Esophagus muscularis mucosa (tissue), 4 donors: Measurements from ENCODE around the gene PSTK. TPM values are rescaled to one million over a fixed set of nuclear protein-coding genes. Genes with fewer than 3 reads are reported as not detected.
A peak's percentile ranks its signal among the peaks of the same experiment; 100 is the strongest.

ENCODE experiments used
- DNase-seq: peaks from one replicate; pipeline ENCODE4 v3.0.0-alpha.2; 2017; ENCODE audit errors: extremely low spot score
- H3K27ac ChIP-seq, 4 donors: fragments of 200-600 bp; sonication (generic); replicated peaks in 1 of 4; 1 replicate in 3 of 4; 2 replicates in 1 of 4; pipeline ENCODE4 v1.5.1; 2016 to 2019; ENCODE audit warnings: mild to moderate bottlenecking in 1 of 4
- H3K27me3 ChIP-seq, 4 donors: fragments of 200-600 bp; sonication (generic); one replicate each; pipeline versions ENCODE4 v1.5.1 to v1.6.0; 2016 to 2019
- H3K36me3 ChIP-seq, 4 donors: fragments of 200-600 bp; sonication (generic); one replicate each; pipeline ENCODE4 v1.5.1; 2016 to 2019
- H3K4me1 ChIP-seq, 4 donors: fragments of 200-600 bp; sonication (generic); one replicate each; pipeline ENCODE4 v1.5.1; 2016 to 2019
- H3K4me3 ChIP-seq, 4 donors: fragments of 200-600 bp; sonication (generic); 1 replicate in 2 of 4; 2 replicates in 2 of 4; pipeline ENCODE4 v1.5.1; 2016 to 2019; ENCODE audit warnings: mild to moderate bottlenecking in 4 of 4, moderate library complexity in 1 of 4
- H3K9me3 ChIP-seq, 4 donors: fragments of 200-600 bp; sonication (generic); 1 replicate in 3 of 4; 2 replicates in 1 of 4; pipeline ENCODE4 v1.5.1; 2016 to 2019
- EP300 ChIP-seq: sonication (generic); formaldehyde crosslinking; IDR thresholded peaks from one replicate; pipeline ENCODE4 v1.6.1; 2017; ENCODE audit warnings: antibody characterized with exemption
- POLR2A ChIP-seq: fragments of 450-650 bp; IDR thresholded peaks from one replicate; pipeline ENCODE4 v1.6.1; 2017; ENCODE audit warnings: antibody characterized with exemption, moderate library complexity, mild to moderate bottlenecking, low read depth
- POLR2AphosphoS5 ChIP-seq, 2 donors: sonication (generic); formaldehyde crosslinking; IDR thresholded peaks; one replicate each; pipeline ENCODE4 v1.6.1; 2017; ENCODE audit warnings: antibody characterized with exemption in 2 of 2
- WGBS: methylation state at CpG from one replicate; pipeline ENCODE4 v1.1.5; 2018; 5-methylcytosine and 5-hydroxymethylcytosine counted together
- intact Hi-C: fragments of 100-400 bp; cut with DNase I; formaldehyde crosslinking; loops from one replicate; pipeline ENCODE4 v1.15.1; 2023
- total RNA-seq, 4 donors: library from RNA; depleted of rRNA; stranded (reverse); fragments of >200 nt; gene quantifications; one replicate each; pipeline versions ENCODE4 v1.1.0 to v1.2.1, GENCODE V29; 2016
- TF ChIP-seq, protein P1 (sequence below), 3 experiments: fragments of 200-600 bp in 2 of 3; fragments of 450-650 bp in 1 of 3; sonication (generic) in 2 of 3; IDR thresholded peaks; one replicate each; pipeline ENCODE4 v1.5.1; 2017 to 2019; ENCODE audit warnings: antibody characterized with exemption in 3 of 3, mild to moderate bottlenecking in 2 of 3, moderate library complexity in 1 of 3

The PSTK gene
- total RNA-seq, 4 donors from 2014 or later: 1.4 to 3.3 (median 2.7) TPM

DNA sequence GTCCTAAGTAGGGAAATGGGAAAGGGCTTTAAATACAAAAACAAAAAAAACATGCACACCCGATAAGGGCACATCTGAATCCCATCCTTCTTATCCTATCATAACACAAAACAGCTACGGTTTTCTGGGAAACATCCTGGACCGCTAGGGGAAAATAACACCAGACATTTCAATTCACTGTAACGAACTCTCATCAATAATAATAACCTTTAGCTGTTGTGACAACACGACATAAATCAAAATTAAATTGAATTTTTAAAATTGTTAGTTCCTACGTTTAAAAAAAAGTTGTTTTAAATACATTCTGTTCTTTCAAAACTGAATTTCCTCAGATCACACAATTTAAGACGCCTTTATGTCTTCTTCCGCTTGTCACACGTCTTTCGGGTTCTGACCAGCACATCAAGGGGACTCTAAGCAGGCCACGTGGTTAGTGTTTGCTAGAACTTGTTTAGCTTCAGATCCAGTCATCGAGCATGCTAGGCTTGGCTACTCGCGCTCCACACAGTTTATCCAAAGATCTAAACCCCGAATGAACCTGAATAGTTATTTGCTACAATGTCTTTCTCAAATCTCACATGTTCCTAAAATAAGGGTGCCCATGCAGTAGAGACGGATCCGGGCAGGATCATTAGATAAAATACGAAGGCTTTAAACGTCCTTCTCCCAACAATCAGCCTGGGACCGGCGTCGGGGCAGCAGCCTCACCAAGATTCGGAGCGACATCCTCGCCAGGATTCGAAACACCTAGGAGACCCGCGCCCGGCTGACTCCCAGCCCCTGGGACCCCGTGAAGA is 27.6 kb downstream of the PSTK start:
- Histone ChIP-seq H3K4me3 (peak overlapping the region; percentile 91 to 99 (median 98)), H3K9me3 (no peaks in the 10 kb centered on the region), H3K4me1 (peaks cover 41 to 60% (median 57%) of the 10 kb centered on the region in 4 donors), H3K27ac (peak overlapping the region; percentile 90 to 95 (median 94)), H3K27me3 (no peaks in the 10 kb centered on the region), H3K36me3 (peaks cover 0 to 6% (median 2%) of the 10 kb centered on the region in 4 donors)
- intact Hi-C loops: loop anchor here (2.0 kb wide), 2 partner anchors 27 to 55 kb away; partner anchors contain the start of gene PSTK
- no peak for DNase-seq
- 5% methylated on average over 24 of the region's 30 CpGs for WGBS
- TF ChIP-seq EP300 (no peak), POLR2A (no peak), POLR2AphosphoS5 (IDR thresholded peaks at IDR 0.05) (peak in 1 of 2 donors; percentile 19)
- TF ChIP-seq, protein P1, sequence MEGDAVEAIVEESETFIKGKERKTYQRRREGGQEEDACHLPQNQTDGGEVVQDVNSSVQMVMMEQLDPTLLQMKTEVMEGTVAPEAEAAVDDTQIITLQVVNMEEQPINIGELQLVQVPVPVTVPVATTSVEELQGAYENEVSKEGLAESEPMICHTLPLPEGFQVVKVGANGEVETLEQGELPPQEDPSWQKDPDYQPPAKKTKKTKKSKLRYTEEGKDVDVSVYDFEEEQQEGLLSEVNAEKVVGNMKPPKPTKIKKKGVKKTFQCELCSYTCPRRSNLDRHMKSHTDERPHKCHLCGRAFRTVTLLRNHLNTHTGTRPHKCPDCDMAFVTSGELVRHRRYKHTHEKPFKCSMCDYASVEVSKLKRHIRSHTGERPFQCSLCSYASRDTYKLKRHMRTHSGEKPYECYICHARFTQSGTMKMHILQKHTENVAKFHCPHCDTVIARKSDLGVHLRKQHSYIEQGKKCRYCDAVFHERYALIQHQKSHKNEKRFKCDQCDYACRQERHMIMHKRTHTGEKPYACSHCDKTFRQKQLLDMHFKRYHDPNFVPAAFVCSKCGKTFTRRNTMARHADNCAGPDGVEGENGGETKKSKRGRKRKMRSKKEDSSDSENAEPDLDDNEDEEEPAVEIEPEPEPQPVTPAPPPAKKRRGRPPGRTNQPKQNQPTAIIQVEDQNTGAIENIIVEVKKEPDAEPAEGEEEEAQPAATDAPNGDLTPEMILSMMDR (IDR thresholded peaks at IDR 0.05): no peak

DNA sequence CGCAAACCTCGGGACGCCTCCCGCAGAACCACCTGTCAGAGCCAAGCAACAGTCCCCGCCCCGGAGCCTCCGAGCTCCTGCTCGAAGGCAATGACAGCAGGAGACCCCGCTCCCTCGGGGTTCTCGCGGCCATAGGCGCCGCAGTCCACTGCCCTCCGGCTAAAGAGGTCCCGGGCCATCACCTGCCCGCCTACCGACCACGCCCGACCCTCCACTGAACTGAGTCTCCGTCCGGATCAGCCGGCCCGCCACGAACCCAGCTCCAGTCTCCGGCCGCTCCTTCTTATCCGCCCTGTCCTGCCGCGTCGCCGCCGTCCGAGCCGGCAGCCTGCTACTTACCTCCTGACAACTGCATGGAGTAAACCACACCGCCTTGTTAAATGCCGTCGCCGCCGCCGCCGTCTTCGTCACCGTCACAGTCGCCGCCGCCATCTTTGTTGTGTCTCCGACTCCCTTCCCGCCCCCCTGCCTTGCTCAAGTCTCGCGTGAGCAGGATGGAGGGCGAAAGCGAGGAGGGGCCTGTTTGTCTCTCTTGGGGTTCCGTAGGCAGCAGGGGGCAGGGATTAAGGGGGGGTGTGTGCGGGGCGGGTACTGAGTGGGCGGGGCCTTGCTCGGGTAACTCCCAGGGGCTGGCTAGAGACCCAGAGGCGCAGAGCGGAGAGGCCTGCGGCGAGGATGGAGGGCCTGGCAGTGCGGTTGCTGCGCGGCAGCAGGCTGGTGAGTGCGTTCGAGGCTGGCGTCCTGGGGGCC is 28.3 kb downstream of the PSTK start, which contains the start of the genes ACADSB and IKZF5:
Gene ACADSB (plus strand): TSS at position 652 of the 750 bp plus-strand sequence. CDS start 24 bp downstream, at position 676.
Gene IKZF5 (minus strand): TSS at position 441 of the 750 bp plus-strand sequence. CDS start 10,170 bp downstream, outside the sequence.
- TF ChIP-seq POLR2A (peak; percentile 27), POLR2AphosphoS5 (IDR thresholded peaks at IDR 0.05) (peak; percentile 94 to 96), EP300 (no peak)
- TF ChIP-seq, protein P1 (IDR thresholded peaks at IDR 0.05): peak in 1 of 3 experiments; percentile 11
- H3K36me3 ChIP-seq: peaks cover 0 to 9% (median 3%) of the 10 kb centered on the region in 4 donors
- DNase-seq: peak; percentile 99
- intact Hi-C loops: loop anchor here (2.0 kb wide), 2 partner anchors 28 to 56 kb away; partner anchors contain the start of gene PSTK
- no peaks in the 10 kb centered on the region for H3K27me3 ChIP-seq
- H3K9me3 ChIP-seq: no peaks in the 10 kb centered on the region
- peak within 1 kb of the TSS; percentile 91 to 99 (median 98) for H3K4me3 ChIP-seq
- WGBS: 2% methylated on average over 25 of the region's 68 CpGs
- peaks cover 41 to 57% (median 57%) of the 10 kb centered on the region in 4 donors for H3K4me1 ChIP-seq
- peak within 1 kb of the TSS; percentile 90 to 95 (median 94) for H3K27ac ChIP-seq

DNA sequence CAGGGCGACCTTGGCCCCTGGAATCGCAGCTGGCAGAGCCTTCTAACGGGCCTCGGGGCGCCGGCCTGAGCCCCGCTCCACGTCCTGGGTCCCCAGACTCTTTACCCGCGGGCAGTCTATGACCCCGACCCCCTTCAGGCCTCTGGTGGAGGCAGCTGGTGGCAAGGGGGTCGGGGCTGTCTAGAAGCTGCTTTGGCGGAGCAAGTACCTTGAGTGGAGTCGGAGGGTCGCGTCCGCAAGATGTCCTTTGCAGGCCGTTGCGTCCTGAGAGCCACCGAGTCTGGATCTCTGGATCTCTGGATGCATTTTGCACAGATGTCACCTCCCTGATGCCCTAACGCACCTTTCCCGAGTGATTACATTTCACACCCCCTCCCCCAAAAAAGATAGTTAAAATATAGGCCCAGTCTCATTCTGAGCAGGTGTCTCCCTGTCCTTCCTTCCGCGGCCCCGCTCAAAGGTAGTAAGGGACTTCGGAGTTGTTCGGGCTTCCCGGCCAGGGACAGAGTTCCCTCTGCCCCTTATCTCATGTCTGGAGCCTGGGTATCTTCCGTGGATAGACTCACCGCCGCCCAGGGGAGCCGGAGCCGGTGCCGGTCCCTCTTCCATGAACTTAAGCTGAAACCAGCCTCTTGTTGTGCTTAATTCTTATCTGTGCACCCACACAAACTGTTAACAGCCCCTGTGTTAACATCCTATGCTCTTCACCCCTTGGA is 29.1 kb downstream of the PSTK start:
- Histone ChIP-seq H3K36me3 (peaks cover 0 to 9% (median 3%) of the 10 kb centered on the region in 4 donors), H3K9me3 (no peaks in the 10 kb centered on the region), H3K4me3 (peak overlapping the region; percentile 91 to 99 (median 98)), H3K4me1 (peaks cover 36 to 56% (median 52%) of the 10 kb centered on the region in 4 donors), H3K27ac (peak overlapping the region; percentile 90 to 95 (median 94)), H3K27me3 (no peaks in the 10 kb centered on the region)
- intact Hi-C loops: loop anchor here (2.0 kb wide), 2 partner anchors 28 to 56 kb away; partner anchors contain the start of gene PSTK
- TF ChIP-seq POLR2A (no peak), EP300 (no peak), POLR2AphosphoS5 (IDR thresholded peaks at IDR 0.05) (no peak)
- TF ChIP-seq, protein P1 (IDR thresholded peaks at IDR 0.05): no peak
- 1% methylated on average over 17 of the region's 34 CpGs for WGBS
- DNase-seq: no peak

DNA sequence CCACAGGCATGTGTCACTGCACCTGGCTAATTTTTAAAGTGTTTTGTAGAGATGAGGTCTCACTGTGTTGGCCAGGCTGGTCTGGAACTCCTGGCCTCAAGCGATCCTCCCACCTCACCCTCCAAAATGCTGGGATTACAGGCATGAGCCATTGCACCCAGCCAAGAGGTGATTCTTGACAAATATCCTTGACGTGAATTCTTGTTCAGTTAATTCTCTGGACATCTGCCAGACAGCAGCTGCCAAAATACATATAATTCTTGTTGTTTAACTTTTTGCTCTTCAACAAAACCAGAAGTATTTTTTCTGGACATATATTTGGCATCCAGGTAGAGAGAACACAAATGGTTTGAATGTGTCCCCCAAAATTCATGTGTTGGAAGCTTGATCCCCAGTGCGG is 31.8 kb downstream of the PSTK start:
- Histone ChIP-seq H3K27ac (no peak overlapping the region), H3K36me3 (peaks cover 0 to 9% (median 3%) of the 10 kb centered on the region in 4 donors), H3K9me3 (no peaks in the 10 kb centered on the region), H3K4me1 (peaks cover 20 to 33% (median 27%) of the 10 kb centered on the region in 4 donors), H3K27me3 (no peaks in the 10 kb centered on the region), H3K4me3 (no peak overlapping the region)
- no peak for DNase-seq
- 71% methylated on average over 3 of the region's 3 CpGs for WGBS
- TF ChIP-seq POLR2AphosphoS5 (IDR thresholded peaks at IDR 0.05) (no peak), POLR2A (no peak), EP300 (no peak)
- TF ChIP-seq, protein P1 (IDR thresholded peaks at IDR 0.05): no peak
- intact Hi-C loops: no loop called here
